HG02870 (cell line): ENCODE measurements around the gene C14orf93.
"Not testable (repeated sequence)": the region's sequence is repeated elsewhere in the genome, so short reads cannot be mapped to it uniquely, and the experiment has no call there.

Experiments used
- ATAC-seq: cut with Tn5 transposase; IDR thresholded peaks from one replicate; pipeline ENCODE4 v1.9.1; 2021; ENCODE audit warnings: mild to moderate bottlenecking, moderate library complexity; ENCODE audit not compliant: unreplicated experiment

The C14orf93 gene

GRCh38 chr14:22977434-22977683 lies 32.6 kb downstream of the C14orf93 start:
- ATAC-seq, result no peak

- ATAC-seq, result no peak
Observed at GRCh38 chr14:22976620-22977433, 33.1 kb downstream of the C14orf93 start.

- no peak for ATAC-seq
Observed at GRCh38 chr14:22974530-22975313, 35.2 kb downstream of the C14orf93 start.

- ATAC-seq, result no peak
Observed at GRCh38 chr14:22973217-22974032, 36.5 kb downstream of the C14orf93 start.

- no peak for ATAC-seq
Observed at GRCh38 chr14:22972313-22972930, 37.5 kb downstream of the C14orf93 start.

- no peak for ATAC-seq
Observed at GRCh38 chr14:22971152-22971551, 38.8 kb downstream of the C14orf93 start.

- ATAC-seq, result no peak
Observed at GRCh38 chr14:22966783-22967269, 43.1 kb downstream of the C14orf93 start.

GRCh38 chr14:22965916-22966782 lies 43.8 kb downstream of the C14orf93 start:
- ATAC-seq, result not testable (repeated sequence)

- ATAC-seq, result no peak
Observed at GRCh38 chr14:22962061-22962676, 47.8 kb downstream of the C14orf93 start.

GRCh38 chr14:22955702-22956569 lies 54.0 kb downstream of the C14orf93 start:
- no peak for ATAC-seq

- ATAC-seq, result no peak
Observed at GRCh38 chr14:22952418-22952817, 57.5 kb downstream of the C14orf93 start.

- not testable (repeated sequence) for ATAC-seq
Observed at GRCh38 chr14:22951795-22952194, 58.1 kb downstream of the C14orf93 start.

GRCh38 chr14:22945642-22946041 lies 64.3 kb downstream of the C14orf93 start:
- ATAC-seq, result no peak

GRCh38 chr14:22939684-22940083 lies 70.3 kb downstream of the C14orf93 start:
- no peak for ATAC-seq
